Panc1 (cell line): Measurements from ENCODE around the gene TP63. TPM values are rescaled to one million over a fixed set of nuclear protein-coding genes. Genes with fewer than 3 reads are reported as not detected.

Experiments
- ATAC-seq: fragments of 200-7000 bp; cut with Tn5 transposase; 2 replicates; pipeline ENCODE4 v1.9.1; 2020; ENCODE audit warnings: mild to moderate bottlenecking, moderate library complexity
- BruUV-seq: library from RNA; stranded (reverse); fragments of 400-500 nt; replicated peaks from 2 replicates; lab custom pipeline; 2021; lab: Mats Ljungman, UMichigan
- CTCF ChIA-PET: fragments of 300-600 bp; sonication (Branson Sonifier 250); formaldehyde crosslinking; loops from one replicate; lab custom pipeline; 2022; ENCODE audit warnings: antibody characterized with exemption; lab: Charles Lee
- POLR2A ChIA-PET: fragments of 300-600 bp; sonication (Branson Sonifier 250); formaldehyde crosslinking; loops from one replicate; lab custom pipeline; 2022; ENCODE audit warnings: antibody characterized with exemption; lab: Charles Lee
- DNase-seq: peaks from one replicate; pipeline ENCODE4 v3.0.0-alpha.2; 2010; ENCODE audit warnings: low read depth, low spot score
- H3K27ac ChIP-seq: 2 replicates; pipeline ENCODE4 v1.5.1; 2011; ENCODE audit warnings: mild to moderate bottlenecking, low read length, inconsistent platforms
- H3K27me3 ChIP-seq: fragments of 200-500 bp; sonication (Bioruptor generic); 2 replicates; pipeline ENCODE4 v1.6.0; 2014; ENCODE audit warnings: low read length, inconsistent platforms; ENCODE audit not compliant: control insufficient read depth, insufficient read depth
- H3K36me3 ChIP-seq: fragments of 200-500 bp; sonication (Bioruptor generic); 2 replicates; pipeline ENCODE4 v1.5.1; 2014; ENCODE audit warnings: inconsistent platforms, mild to moderate bottlenecking, low read length, moderate library complexity; ENCODE audit not compliant: control insufficient read depth, insufficient read depth
- H3K4me1 ChIP-seq: 2 replicates; pipeline ENCODE4 v1.5.1; 2011; ENCODE audit warnings: inconsistent platforms, mild to moderate bottlenecking, low read length, moderate library complexity; ENCODE audit not compliant: control insufficient read depth, insufficient read depth
- H3K4me3 ChIP-seq, 2 experiments: 2 replicates each; pipeline ENCODE4 v1.5.1; 2011 to 2012; ENCODE audit warnings: low read depth in 2 of 2, low read length in 2 of 2, mild to moderate bottlenecking in 2 of 2, inconsistent platforms in 1 of 2, moderate library complexity in 1 of 2
- H3K9me3 ChIP-seq: fragments of 200-500 bp; sonication (Bioruptor generic); 2 replicates; pipeline ENCODE4 v1.5.1; 2014; ENCODE audit warnings: low read depth, mild to moderate bottlenecking, inconsistent platforms, low read length, moderate library complexity; ENCODE audit not compliant: control insufficient read depth, insufficient read depth
- POLR2AphosphoS5 ChIP-seq: IDR thresholded peaks from 2 replicates; pipeline ENCODE4 v1.6.1; 2012; ENCODE audit warnings: mild to moderate bottlenecking, low read depth, low read length, moderate library complexity
- SIN3A ChIP-seq: IDR thresholded peaks from 2 replicates; pipeline ENCODE4 v1.6.1; 2012; ENCODE audit warnings: low read depth, mild to moderate bottlenecking, low read length, moderate library complexity, borderline replicate concordance; ENCODE audit not compliant: insufficient read depth
- TCF7L2 ChIP-seq: IDR thresholded peaks from 2 replicates; pipeline ENCODE4 v1.6.1; 2011; ENCODE audit warnings: mild to moderate bottlenecking, low read depth, low read length, inconsistent platforms
- in situ Hi-C: cut with HindIII; loops from 2 replicates; pipeline ENCODE4 v1.10.0; 2016; ENCODE audit warnings: low sequenced_read_pairs, low pct_unique_long_range_greater_than_20kb
- intact Hi-C: fragments of 100-400 bp; cut with micrococcal nuclease; formaldehyde crosslinking; loops from one replicate; pipeline ENCODE4 v1.10.0; 2022; ENCODE audit not compliant: unreplicated experiment
- total RNA-seq: library from RNA; stranded (reverse); gene quantifications from one replicate; pipeline ENCODE4 v1.2.1, GENCODE V29; 2021; ENCODE audit not compliant: unreplicated experiment
- TF ChIP-seq, protein P1 (sequence below), 2 experiments: IDR thresholded peaks; 2 replicates each; pipeline ENCODE4 v1.6.1; 2011 to 2012; ENCODE audit warnings: low read depth in 2 of 2, control low read depth in 1 of 2, low read length in 1 of 2, mild to moderate bottlenecking in 1 of 2, moderate library complexity in 1 of 2; ENCODE audit not compliant: insufficient read depth in 1 of 2
- TF ChIP-seq, protein P2 (sequence below): fragments of 450-650 bp; IDR thresholded peaks from 2 replicates; pipeline ENCODE4 v1.5.1; 2017; ENCODE audit warnings: mild to moderate bottlenecking

The TP63 gene
- total RNA-seq, 1 experiment from 2014 or later = 0.51 TPM

DNA sequence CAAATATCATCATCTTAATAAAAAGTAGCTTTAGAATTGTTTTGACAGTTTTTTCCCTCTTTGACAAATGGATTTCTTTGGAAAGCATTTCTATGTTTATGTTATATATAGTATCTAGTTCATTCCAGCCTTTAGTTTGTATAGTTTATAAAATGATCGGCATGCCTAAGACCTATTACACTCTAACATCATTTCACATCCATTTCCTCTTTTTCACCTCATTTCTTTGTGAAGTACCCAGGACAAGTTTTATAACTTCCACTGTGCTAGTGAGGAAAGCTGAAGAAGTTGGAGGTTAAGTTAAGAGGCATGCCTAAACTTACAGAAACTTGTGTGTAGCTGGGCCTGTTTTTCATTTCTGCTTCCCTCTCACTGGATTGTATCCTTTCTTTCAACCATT is 178.4 kb downstream of the TP63 start:
- no TSS peak for BruUV-seq
- Histone ChIP-seq H3K4me3 (no peak overlapping the region), H3K4me1 (no peaks in the 10 kb centered on the region), H3K27ac (no peak overlapping the region), H3K36me3 (no peaks in the 10 kb centered on the region), H3K9me3 (no peaks in the 10 kb centered on the region), H3K27me3 (no peaks in the 10 kb centered on the region)
- TF ChIP-seq SIN3A (no peak), POLR2AphosphoS5 (no peak), TCF7L2 (no peak)
- TF ChIP-seq, protein P1, sequence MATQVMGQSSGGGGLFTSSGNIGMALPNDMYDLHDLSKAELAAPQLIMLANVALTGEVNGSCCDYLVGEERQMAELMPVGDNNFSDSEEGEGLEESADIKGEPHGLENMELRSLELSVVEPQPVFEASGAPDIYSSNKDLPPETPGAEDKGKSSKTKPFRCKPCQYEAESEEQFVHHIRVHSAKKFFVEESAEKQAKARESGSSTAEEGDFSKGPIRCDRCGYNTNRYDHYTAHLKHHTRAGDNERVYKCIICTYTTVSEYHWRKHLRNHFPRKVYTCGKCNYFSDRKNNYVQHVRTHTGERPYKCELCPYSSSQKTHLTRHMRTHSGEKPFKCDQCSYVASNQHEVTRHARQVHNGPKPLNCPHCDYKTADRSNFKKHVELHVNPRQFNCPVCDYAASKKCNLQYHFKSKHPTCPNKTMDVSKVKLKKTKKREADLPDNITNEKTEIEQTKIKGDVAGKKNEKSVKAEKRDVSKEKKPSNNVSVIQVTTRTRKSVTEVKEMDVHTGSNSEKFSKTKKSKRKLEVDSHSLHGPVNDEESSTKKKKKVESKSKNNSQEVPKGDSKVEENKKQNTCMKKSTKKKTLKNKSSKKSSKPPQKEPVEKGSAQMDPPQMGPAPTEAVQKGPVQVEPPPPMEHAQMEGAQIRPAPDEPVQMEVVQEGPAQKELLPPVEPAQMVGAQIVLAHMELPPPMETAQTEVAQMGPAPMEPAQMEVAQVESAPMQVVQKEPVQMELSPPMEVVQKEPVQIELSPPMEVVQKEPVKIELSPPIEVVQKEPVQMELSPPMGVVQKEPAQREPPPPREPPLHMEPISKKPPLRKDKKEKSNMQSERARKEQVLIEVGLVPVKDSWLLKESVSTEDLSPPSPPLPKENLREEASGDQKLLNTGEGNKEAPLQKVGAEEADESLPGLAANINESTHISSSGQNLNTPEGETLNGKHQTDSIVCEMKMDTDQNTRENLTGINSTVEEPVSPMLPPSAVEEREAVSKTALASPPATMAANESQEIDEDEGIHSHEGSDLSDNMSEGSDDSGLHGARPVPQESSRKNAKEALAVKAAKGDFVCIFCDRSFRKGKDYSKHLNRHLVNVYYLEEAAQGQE (IDR thresholded peaks at IDR 0.05; ENCODE audit: insufficient read depth in 1 of 2, low read depth in 2 of 2, low read length in 1 of 2) = no peak
- TF ChIP-seq, protein P2, sequence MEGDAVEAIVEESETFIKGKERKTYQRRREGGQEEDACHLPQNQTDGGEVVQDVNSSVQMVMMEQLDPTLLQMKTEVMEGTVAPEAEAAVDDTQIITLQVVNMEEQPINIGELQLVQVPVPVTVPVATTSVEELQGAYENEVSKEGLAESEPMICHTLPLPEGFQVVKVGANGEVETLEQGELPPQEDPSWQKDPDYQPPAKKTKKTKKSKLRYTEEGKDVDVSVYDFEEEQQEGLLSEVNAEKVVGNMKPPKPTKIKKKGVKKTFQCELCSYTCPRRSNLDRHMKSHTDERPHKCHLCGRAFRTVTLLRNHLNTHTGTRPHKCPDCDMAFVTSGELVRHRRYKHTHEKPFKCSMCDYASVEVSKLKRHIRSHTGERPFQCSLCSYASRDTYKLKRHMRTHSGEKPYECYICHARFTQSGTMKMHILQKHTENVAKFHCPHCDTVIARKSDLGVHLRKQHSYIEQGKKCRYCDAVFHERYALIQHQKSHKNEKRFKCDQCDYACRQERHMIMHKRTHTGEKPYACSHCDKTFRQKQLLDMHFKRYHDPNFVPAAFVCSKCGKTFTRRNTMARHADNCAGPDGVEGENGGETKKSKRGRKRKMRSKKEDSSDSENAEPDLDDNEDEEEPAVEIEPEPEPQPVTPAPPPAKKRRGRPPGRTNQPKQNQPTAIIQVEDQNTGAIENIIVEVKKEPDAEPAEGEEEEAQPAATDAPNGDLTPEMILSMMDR = no peak
- in situ Hi-C loops = no loop called here
- CTCF ChIA-PET = no interaction called here
- POLR2A ChIA-PET = no interaction called here
- DNase-seq (no peak), ATAC-seq (no peak)
- intact Hi-C loops = no loop called here

DNA sequence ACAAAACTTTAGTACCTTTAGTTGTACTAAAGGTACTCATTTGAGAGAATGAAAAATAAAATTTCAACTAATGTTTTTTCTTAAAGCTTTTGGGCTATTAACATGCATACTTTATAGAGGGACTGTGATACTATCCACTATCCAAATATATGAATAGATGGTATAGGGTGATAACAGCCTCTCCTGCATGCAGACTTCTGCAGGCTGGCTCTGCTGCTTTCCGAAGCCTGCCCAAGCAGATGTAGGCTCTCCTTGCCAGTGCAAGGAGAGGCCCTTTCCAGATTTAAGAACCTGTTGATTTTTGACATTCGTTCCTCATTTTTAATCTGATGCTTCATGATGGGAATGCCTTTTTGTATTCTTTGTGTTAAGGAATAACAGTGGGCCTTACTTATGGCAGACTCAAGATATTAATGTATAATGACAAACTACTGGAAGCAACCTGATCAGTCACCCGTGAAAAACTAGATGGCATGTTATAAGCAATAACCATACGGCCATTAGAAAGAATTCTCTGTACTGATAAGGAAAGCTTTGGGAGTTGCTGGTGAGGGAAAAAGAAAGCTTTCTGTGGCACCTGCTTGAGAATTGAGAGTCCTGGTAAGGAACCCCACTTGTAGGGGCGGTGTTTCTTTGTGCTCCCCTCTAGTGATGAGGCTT is 181.7 kb downstream of the TP63 start:
- ChIA-PET POLR2A (no interaction called here), CTCF (no interaction called here)
- Histone ChIP-seq H3K27ac (no peak overlapping the region), H3K4me3 (no peak overlapping the region), H3K27me3 (no peaks in the 10 kb centered on the region), H3K9me3 (no peaks in the 10 kb centered on the region), H3K4me1 (no peaks in the 10 kb centered on the region), H3K36me3 (no peaks in the 10 kb centered on the region)
- in situ Hi-C loops = no loop called here
- TF ChIP-seq, protein P1 (IDR thresholded peaks at IDR 0.05; ENCODE audit: insufficient read depth in 1 of 2, low read depth in 2 of 2, low read length in 1 of 2) = no peak
- TF ChIP-seq POLR2AphosphoS5 (no peak), SIN3A (no peak), TCF7L2 (no peak)
- TF ChIP-seq, protein P2 = no peak
- intact Hi-C loops = no loop called here
- ATAC-seq (no peak), DNase-seq (no peak)
- BruUV-seq = no TSS peak
